ENCODE measurements around the gene SLC38A9.

DNA sequence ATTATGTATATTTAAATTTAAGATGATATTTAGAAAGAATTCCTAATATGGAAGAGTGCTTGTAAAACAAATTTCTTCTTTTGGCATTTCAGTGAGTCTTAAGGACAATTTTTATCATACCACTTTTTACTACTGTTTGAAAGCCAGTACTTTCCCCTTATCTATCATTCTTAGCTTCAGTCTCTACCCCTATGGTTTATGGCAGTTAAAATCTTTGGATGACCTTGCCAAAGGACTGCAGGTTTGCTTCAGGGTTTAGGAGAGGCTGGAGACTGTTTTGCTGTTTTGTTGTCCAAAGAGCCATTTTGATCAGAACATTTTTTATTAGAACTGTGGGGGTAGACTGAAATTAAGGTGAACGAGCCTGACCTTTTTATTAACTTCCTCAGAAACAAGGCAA lies 30.8 kb downstream of the SLC38A9 start:
- TF ChIP-seq, protein P1, sequence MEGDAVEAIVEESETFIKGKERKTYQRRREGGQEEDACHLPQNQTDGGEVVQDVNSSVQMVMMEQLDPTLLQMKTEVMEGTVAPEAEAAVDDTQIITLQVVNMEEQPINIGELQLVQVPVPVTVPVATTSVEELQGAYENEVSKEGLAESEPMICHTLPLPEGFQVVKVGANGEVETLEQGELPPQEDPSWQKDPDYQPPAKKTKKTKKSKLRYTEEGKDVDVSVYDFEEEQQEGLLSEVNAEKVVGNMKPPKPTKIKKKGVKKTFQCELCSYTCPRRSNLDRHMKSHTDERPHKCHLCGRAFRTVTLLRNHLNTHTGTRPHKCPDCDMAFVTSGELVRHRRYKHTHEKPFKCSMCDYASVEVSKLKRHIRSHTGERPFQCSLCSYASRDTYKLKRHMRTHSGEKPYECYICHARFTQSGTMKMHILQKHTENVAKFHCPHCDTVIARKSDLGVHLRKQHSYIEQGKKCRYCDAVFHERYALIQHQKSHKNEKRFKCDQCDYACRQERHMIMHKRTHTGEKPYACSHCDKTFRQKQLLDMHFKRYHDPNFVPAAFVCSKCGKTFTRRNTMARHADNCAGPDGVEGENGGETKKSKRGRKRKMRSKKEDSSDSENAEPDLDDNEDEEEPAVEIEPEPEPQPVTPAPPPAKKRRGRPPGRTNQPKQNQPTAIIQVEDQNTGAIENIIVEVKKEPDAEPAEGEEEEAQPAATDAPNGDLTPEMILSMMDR (IDR thresholded peaks at IDR 0.05 in 8 of 11, conservative IDR thresholded peaks at IDR 0.05 in 3 of 11): no peak
- TF ChIP-seq POLR2A (IDR thresholded peaks at IDR 0.05): no peak

All from spleen (tissue), 7 donors.